HG03521 (cell line): ENCODE results near the gene BIVM.
A peak's percentile ranks its signal among the peaks of the same experiment; 100 is the strongest.
"Not testable (repeated sequence)": the region's sequence is repeated elsewhere in the genome, so short reads cannot be mapped to it uniquely, and the experiment has no call there.

Source experiments
- ATAC-seq: cut with Tn5 transposase; IDR thresholded peaks from one replicate; pipeline ENCODE4 v1.9.1; 2021; ENCODE audit warnings: mild to moderate bottlenecking, moderate library complexity; ENCODE audit not compliant: unreplicated experiment

BIVM gene, protein sequence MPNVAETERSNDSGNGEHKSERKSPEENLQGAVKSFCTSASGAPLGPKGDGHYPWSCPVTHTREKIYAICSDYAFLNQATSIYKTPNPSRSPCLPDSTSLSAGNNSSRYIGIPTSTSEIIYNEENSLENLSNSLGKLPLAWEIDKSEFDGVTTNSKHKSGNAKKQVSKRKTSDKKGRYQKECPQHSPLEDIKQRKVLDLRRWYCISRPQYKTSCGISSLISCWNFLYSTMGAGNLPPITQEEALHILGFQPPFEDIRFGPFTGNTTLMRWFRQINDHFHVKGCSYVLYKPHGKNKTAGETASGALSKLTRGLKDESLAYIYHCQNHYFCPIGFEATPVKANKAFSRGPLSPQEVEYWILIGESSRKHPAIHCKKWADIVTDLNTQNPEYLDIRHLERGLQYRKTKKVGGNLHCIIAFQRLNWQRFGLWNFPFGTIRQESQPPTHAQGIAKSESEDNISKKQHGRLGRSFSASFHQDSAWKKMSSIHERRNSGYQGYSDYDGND

GRCh38 chr13:102798581-102799425, at the start of gene BIVM, which contains the start of gene POGLUT2:
Gene BIVM (plus strand): TSS chr13:102799119. CDS start chr13:102807268, 8,149 bp downstream.
Gene POGLUT2 (minus strand): TSS chr13:102798976. CDS start chr13:102798670, 306 bp downstream.
- peak; percentile 81 for ATAC-seq

DNA sequence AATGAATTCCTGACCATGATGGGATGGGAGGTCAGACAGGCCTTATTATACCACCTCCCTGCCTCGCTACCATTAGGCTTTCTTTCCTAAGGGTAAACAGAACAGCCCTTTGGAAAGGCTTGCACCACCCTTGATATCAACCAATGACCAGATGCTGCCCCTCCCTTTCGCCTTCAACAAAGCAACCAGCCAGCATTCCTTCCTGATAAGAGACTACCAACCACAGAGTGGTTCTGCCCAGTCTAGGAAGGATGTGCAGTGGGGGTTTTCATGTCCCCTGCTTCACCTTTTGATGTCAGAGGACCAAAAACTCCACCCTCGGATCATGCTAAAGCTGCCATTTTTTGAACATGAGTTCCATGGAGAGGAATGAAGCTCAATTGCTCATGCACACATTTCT, 47.0 kb upstream of the BIVM start:
- ATAC-seq = no peak

DNA sequence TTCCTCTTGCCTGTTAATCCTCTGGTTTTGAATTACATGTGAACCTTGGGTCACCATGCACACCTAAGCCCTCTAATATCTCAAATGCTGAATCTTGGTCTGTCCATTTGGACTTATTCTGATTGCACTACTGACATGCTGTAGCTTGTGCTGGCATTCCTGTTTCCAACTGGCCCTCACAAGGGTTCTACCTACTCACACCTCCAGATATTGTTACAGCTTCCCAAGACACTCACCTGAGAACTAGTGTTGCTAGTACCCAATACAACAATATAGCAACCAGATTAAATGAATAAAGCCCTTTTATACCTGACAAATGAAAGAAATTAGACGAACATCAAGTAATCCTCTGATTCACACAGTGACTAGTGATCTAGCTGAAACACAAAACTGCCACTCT, 41.9 kb upstream of the BIVM start:
- no peak for ATAC-seq

DNA sequence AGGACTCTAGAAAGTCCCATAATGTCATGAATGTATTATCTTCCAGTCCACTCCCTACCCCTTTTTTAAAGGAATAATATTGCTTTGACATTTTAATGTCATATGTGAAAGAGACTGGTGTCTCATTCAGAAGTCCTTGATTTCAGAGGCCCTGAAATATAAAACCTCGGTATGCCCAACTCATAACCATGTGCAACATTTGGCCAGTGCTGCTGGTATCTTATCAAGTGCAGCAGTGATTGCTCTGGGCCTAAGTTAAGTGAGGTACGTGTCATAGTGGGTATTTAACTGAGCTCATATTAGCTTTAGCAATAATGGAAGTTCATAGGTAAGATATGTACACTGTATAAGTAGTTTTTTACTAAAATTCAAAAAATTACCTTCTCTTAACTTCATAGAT, 40.1 kb upstream of the BIVM start:
- ATAC-seq = no peak

DNA sequence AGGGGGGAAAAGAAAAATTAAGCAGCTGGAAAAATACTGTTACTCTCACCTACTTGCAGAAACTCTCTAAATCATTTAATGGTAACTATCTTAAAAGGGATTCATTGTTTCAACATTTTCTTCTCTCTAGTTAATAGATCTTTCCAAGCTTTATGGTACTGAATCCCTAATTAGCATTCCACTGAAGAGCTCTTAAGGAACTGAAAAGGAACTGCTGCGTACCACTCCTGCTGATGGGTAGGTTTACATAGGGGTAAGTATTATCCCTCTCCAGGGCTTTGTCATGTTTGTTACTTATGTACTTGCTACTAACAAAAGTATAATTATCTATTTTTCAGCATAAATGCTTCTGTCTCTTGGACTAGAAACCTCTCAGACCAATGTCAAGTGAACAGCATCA, 37.8 kb upstream of the BIVM start:
- no peak for ATAC-seq

DNA sequence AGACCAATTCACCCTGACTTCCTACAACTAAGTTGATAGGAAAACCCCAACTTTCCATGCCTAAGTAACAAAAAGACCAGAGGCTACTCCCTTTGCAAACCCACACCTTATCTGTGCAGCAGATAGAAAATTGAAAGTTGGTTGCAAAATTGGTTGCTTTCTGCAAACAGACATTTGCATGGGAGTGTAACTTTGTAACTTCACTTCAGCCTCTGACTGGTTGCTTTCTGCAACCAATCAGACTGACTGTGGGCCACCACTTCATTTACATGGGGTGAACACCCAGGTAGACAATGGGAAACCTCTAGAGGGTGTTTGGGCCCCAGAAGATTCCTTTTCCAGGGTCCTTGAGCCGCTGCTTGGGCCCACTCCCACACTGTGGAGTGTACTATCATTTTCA, 35.2 kb upstream of the BIVM start:
- ATAC-seq = no peak

- ATAC-seq = no peak
These were observed 30.0 kb upstream of the BIVM start for GRCh38 chr13:102768909-102769308.

DNA sequence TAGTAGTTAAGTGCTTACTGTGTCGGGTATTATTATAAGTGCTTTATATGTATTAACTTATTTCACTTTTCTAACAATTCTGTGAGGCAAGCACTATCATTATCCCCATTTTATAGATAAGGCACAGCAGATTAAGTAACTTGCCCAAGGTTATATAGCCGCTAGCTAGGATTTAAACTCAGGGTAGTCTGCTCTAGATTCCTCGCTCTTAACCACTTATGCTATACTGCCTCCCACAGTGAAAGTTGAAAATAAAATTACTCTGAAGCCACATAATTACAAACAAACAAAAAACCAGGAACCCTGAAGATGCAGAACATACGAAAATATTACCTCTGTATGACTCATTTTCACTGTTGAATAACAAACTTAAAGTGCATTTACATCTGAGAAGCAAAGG, 29.2 kb upstream of the BIVM start:
- no peak for ATAC-seq

DNA sequence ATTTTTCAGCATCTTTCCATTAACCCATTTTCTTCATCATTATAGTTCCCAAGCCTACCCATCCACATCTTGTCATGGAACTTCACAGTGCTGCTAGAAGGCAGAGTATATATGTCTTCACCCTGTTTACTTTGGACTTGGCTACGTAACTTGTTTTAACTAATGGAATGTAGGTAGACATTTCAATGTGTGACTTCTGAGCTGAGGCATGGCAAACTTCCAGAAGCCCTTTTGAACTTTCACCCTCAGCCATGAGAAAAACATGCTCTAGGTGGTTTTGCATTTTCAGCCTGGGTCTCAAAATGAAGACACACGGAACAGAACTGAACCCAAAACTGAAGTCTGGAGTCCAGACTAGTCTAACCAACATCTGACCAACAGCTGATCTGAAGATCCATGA, 28.5 kb upstream of the BIVM start:
- ATAC-seq = no peak

DNA sequence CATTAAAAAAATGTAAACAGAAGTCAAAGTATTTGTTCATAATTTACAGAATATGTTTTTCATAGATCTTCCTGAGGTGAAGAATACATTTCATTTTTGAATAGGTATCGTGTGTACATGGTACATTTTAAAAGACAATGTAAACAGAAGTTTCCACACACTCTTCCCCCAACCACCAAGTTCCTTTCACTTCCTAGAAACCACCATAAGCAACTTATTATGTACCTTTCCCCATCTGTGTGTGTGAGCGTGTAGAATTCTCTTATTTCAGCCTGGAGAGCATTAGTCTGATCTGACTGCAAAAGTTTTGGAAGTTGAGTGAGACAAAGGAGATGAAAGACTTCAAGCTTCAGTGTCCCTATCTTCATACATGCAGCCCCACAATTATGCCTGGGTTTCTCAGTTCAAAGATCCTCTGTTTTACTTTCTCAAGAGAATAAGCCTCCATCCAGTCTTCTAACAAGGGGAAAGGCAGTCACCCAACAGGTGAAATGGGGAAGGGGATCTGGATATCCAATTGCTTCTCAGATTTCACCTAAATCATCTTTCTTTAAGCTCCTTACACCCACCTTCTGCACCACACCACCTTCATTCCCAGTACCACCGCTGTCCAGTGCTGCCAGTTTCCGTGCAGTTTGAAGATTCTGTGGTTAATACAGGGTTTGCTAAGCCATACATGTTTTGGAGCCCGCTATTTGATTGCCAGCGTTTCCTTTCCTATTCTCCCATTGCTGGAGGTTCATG, 27.4 kb upstream of the BIVM start:
- ATAC-seq = no peak

DNA sequence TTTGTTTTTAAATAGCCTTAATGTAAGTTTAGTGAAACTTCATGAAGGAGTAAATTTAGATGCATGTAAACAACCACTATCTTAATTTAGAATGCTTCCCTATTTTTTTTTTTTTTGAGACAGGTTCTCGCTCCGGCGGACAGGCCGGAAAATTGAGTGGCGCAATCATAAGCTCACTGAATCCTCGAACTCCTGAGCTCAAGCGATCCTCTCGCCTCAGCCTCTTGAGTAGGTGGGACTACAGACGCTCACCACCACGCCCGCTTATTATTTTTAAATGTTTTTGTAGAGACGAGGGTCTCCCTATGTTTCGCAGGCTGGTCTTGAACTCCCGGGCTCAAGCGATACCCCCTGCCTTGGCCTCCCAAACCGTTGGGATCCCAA, 26.9 kb upstream of the BIVM start:
- no peak for ATAC-seq

GRCh38 chr13:102773441-102774213, 25.3 kb upstream of the BIVM start, which contains the start of gene TEX30:
Gene TEX30 (minus strand): TSS chr13:102773786. CDS start chr13:102770026, 3,760 bp downstream.
- ATAC-seq = peak; percentile 92

DNA sequence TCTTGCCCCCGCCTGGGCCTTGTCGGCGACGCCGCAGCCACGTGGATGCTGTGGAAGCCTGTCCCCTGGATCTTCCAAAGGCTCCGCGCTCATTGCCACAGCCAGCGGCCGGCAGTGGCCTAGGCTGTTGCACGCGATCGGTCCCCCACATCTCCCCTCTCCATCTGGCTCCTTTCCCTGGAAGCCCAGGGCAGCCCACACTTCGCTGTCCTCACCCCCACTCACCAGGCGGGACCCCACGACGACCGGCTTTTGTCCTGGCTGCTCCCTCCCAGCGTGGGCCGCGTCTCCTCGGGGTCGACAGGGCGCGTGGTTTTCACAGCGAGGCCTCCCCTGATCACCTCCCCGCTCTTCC, 24.7 kb upstream of the BIVM start:
- no peak for ATAC-seq

GRCh38 chr13:102774591-102775520, 24.1 kb upstream of the BIVM start:
- no peak for ATAC-seq

DNA sequence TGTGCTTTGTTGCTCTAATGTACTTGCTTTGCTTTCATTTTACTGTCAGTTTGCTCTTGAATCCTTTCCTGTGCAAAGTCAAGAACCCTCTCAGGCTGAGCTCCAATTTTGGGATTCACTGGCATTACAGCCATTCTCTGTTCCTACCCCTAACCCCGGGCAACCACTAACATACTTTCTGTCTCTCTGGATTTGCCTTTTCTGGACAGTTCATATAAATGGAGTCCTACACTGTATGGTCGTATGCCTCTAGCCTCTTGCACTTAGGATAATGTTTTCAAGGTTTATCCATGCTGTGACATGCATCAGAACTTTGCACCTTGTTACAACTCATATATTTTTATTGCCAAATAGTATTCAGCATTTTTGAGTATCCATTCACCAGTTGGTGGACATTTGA, 22.6 kb upstream of the BIVM start:
- no peak for ATAC-seq

- no peak for ATAC-seq
These were observed 21.2 kb upstream of the BIVM start for GRCh38 chr13:102777736-102778135.

GRCh38 chr13:102779436-102780159, 19.3 kb upstream of the BIVM start:
- ATAC-seq = no peak

DNA sequence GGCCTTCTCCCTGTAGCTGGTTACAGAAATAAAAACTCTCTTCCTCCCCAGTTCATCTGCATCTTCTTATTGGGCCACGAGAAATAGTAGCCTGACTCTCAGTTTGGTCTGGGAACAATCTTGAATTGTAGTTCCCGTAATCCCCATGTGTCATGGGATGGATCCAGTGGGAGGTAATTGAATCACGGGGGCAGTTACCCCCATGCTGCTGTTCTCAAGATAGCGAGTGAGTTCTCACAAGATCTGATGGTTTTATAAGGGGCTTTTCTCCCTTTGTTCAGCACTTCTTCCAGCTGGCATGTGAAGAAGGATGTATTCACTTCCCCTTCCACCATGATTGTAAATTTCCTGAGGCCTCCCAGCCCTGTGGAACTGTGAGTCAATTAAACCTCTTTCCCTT, 18.3 kb upstream of the BIVM start:
- not testable (repeated sequence) for ATAC-seq

- ATAC-seq = no peak
These were observed 17.3 kb upstream of the BIVM start for GRCh38 chr13:102781591-102781990.
